ENCODE measurements around the gene CCDC188. TPM values are rescaled to one million over a fixed set of nuclear protein-coding genes. Genes with fewer than 3 reads are reported as not detected.

Gene CCDC188
- total RNA-seq, 2 donors from 2014 or later: not detected

- Mint-ChIP-seq H3K27ac (peak overlapping the region; percentile 52), H3K9me3 (no peaks in the 10 kb centered on the region), H3K27me3 (ENCODE audit: insufficient read depth) (no peaks in the 10 kb centered on the region), H3K4me3 (no peak overlapping the region), H3K4me1 (peaks cover 2% of the 10 kb centered on the region), H3K36me3 (ENCODE audit: low read depth) (no peaks in the 10 kb centered on the region)
- Histone ChIP-seq H3K4me1 (ENCODE audit: control insufficient read depth, insufficient read depth, low read length) (no peaks in the 10 kb centered on the region), H3K9me3 (ENCODE audit: control insufficient read depth, low read length) (no peaks in the 10 kb centered on the region), H3K36me3 (ENCODE audit: control insufficient read depth, insufficient read depth, low read length) (no peaks in the 10 kb centered on the region), H3K27ac (ENCODE audit: low read depth, low read length) (no peak overlapping the region), H3K4me3 (ENCODE audit: low read length) (no peak overlapping the region), H3K27me3 (ENCODE audit: control insufficient read depth, insufficient read depth, low read length, poor library complexity, severe bottlenecking) (no peaks in the 10 kb centered on the region), H3K9ac (ENCODE audit: extremely low read depth, low read length, poor library complexity, severe bottlenecking) (no peak overlapping the region)
- no peak for DNase-seq
- WGBS, 2 experiments (ENCODE audit: insufficient coverage in 1 of 2, insufficient read length in 1 of 2): 83 to 87% methylated on average over 8 to 14 of the region's 15 CpGs
- no peak for TF ChIP-seq CTCF (conservative IDR thresholded peaks at IDR 0.05)
These were observed 7.7 kb upstream of the CCDC188 start for GRCh38 chr22:20158391-20159036.

- no peak overlapping the region for H3K27ac ChIP-seq (ENCODE audit: low read depth, low read length)
- 86 to 94% methylated on average over 8 to 15 of the region's 15 CpGs for WGBS, 2 experiments (ENCODE audit: insufficient coverage in 1 of 2, insufficient read length in 1 of 2)
- no peak for TF ChIP-seq CTCF (conservative IDR thresholded peaks at IDR 0.05)
- no peak overlapping the region for H3K9ac ChIP-seq (ENCODE audit: extremely low read depth, low read length, poor library complexity, severe bottlenecking)
- H3K36me3 Mint-ChIP-seq (ENCODE audit: low read depth): no peaks in the 10 kb centered on the region
- H3K4me1 ChIP-seq (ENCODE audit: control insufficient read depth, insufficient read depth, low read length): no peaks in the 10 kb centered on the region
- DNase-seq: no peak
- no peak overlapping the region for H3K27ac Mint-ChIP-seq
- H3K27me3 Mint-ChIP-seq (ENCODE audit: insufficient read depth): no peaks in the 10 kb centered on the region
- peaks cover 2% of the 10 kb centered on the region for H3K4me1 Mint-ChIP-seq
- no peaks in the 10 kb centered on the region for H3K9me3 ChIP-seq (ENCODE audit: control insufficient read depth, low read length)
- H3K4me3 Mint-ChIP-seq: no peak overlapping the region
- H3K9me3 Mint-ChIP-seq: no peaks in the 10 kb centered on the region
- H3K36me3 ChIP-seq (ENCODE audit: control insufficient read depth, insufficient read depth, low read length): no peaks in the 10 kb centered on the region
- H3K27me3 ChIP-seq (ENCODE audit: control insufficient read depth, insufficient read depth, low read length, poor library complexity, severe bottlenecking): no peaks in the 10 kb centered on the region
- H3K4me3 ChIP-seq (ENCODE audit: low read length): no peak overlapping the region
These were observed 6.8 kb upstream of the CCDC188 start for GRCh38 chr22:20157430-20158183.

GRCh38 chr22:20156611-20157429 is 6.0 kb upstream of the CCDC188 start:
- peaks cover 2% of the 10 kb centered on the region for H3K4me1 Mint-ChIP-seq
- no peak overlapping the region for H3K4me3 Mint-ChIP-seq
- H3K36me3 Mint-ChIP-seq (ENCODE audit: low read depth): no peaks in the 10 kb centered on the region
- Histone ChIP-seq H3K9ac (ENCODE audit: extremely low read depth, low read length, poor library complexity, severe bottlenecking) (no peak overlapping the region), H3K27ac (ENCODE audit: low read depth, low read length) (no peak overlapping the region), H3K36me3 (ENCODE audit: control insufficient read depth, insufficient read depth, low read length) (no peaks in the 10 kb centered on the region), H3K4me1 (ENCODE audit: control insufficient read depth, insufficient read depth, low read length) (no peaks in the 10 kb centered on the region), H3K9me3 (ENCODE audit: control insufficient read depth, low read length) (no peaks in the 10 kb centered on the region), H3K27me3 (ENCODE audit: control insufficient read depth, insufficient read depth, low read length, poor library complexity, severe bottlenecking) (no peaks in the 10 kb centered on the region), H3K4me3 (ENCODE audit: low read length) (no peak overlapping the region)
- DNase-seq: peak; percentile 97
- no peaks in the 10 kb centered on the region for H3K27me3 Mint-ChIP-seq (ENCODE audit: insufficient read depth)
- no peak overlapping the region for H3K27ac Mint-ChIP-seq
- WGBS, 2 experiments (ENCODE audit: insufficient coverage in 1 of 2, insufficient read length in 1 of 2): 58 to 74% methylated on average over 8 to 17 of the region's 17 CpGs
- H3K9me3 Mint-ChIP-seq: no peaks in the 10 kb centered on the region
- peak; percentile 96 for TF ChIP-seq CTCF (conservative IDR thresholded peaks at IDR 0.05)
